ENCODE results near the gene KCNT1.

GRCh38 chr9:135689011-135689410, 13.0 kb upstream of the KCNT1 start:
- no peak for TF ChIP-seq POLR2AphosphoS5 (IDR thresholded peaks at IDR 0.05; ENCODE audit: low read depth, low read length)
- TF ChIP-seq SIN3A (IDR thresholded peaks at IDR 0.05; ENCODE audit: borderline replicate concordance, insufficient read depth, low read length), result no peak
- TF ChIP-seq TAF1 (IDR thresholded peaks at IDR 0.05; ENCODE audit: borderline replicate concordance, insufficient read depth, low read length), result no peak
- TF ChIP-seq REST (IDR thresholded peaks at IDR 0.05; ENCODE audit: insufficient read depth in 1 of 2, low read depth in 2 of 2, low read length in 2 of 2), result no peak
- no peak for TF ChIP-seq FOXP2 (optimal IDR thresholded peaks at IDR 0.05; ENCODE audit: borderline replicate concordance, extremely low read depth, extremely low read length, insufficient read depth)

Data from PFSK-1 (cell line).